ENCODE data around the gene TMEM255A.
"Not testable (repeated sequence)": the region's sequence is repeated elsewhere in the genome, so short reads cannot be mapped to it uniquely, and the experiment has no call there.

DNA sequence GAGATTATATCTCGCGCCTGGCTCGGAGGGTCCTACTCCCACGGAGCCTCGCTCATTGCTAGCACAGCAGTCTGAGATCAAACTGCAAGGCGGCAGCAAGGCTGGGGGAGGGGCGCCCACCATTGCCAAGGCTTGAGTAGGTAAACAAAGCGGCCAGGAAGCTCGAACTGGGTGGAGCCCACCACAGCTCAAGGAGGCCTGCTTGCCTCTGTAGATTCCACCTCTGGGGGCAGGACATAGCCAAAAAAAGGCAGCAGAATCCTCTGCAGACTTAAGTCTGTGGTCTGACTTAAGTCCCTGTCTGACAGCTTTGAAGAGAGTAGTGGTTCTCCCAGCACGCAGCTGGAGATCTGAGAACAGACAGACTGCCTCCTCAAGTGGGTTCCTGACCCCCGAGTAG is 33.3 kb upstream of the TMEM255A start:
- TF ChIP-seq, protein P1, sequence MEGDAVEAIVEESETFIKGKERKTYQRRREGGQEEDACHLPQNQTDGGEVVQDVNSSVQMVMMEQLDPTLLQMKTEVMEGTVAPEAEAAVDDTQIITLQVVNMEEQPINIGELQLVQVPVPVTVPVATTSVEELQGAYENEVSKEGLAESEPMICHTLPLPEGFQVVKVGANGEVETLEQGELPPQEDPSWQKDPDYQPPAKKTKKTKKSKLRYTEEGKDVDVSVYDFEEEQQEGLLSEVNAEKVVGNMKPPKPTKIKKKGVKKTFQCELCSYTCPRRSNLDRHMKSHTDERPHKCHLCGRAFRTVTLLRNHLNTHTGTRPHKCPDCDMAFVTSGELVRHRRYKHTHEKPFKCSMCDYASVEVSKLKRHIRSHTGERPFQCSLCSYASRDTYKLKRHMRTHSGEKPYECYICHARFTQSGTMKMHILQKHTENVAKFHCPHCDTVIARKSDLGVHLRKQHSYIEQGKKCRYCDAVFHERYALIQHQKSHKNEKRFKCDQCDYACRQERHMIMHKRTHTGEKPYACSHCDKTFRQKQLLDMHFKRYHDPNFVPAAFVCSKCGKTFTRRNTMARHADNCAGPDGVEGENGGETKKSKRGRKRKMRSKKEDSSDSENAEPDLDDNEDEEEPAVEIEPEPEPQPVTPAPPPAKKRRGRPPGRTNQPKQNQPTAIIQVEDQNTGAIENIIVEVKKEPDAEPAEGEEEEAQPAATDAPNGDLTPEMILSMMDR (IDR thresholded peaks at IDR 0.05) = not testable (repeated sequence)
- TF ChIP-seq POLR2AphosphoS5, SMC3 (IDR thresholded peaks at IDR 0.05; ENCODE audit: low read depth, low read length): not testable (repeated sequence)
